ENCODE measurements around the gene CCDC107.
A peak's percentile ranks its signal among the peaks of the same experiment; 100 is the strongest.

CCDC107 gene

GRCh38 chr9:35673132-35674024, 15.3 kb downstream of the CCDC107 start, which contains the start of gene CA9:
TSS of gene CA9 (plus strand) at chr9:35673928. CDS start at chr9:35673960, 32 bp downstream.
- DNase-seq (ENCODE audit: low read depth in 2 of 2): no peak
- TF ChIP-seq CTCF (IDR thresholded peaks at IDR 0.05; ENCODE audit: low read depth, low read length): no peak
- no peak within 1 kb of the TSS for H3K4me3 ChIP-seq (replicated peaks in 1 of 2; ENCODE audit: low read depth in 2 of 2, low read length in 2 of 2)

GRCh38 chr9:35674025-35674361, 15.9 kb downstream of the CCDC107 start:
- no peak for TF ChIP-seq CTCF (IDR thresholded peaks at IDR 0.05; ENCODE audit: low read depth, low read length)
- DNase-seq (ENCODE audit: low read depth in 2 of 2): no peak
- no peak overlapping the region for H3K4me3 ChIP-seq (replicated peaks in 1 of 2; ENCODE audit: low read depth in 2 of 2, low read length in 2 of 2)

GRCh38 chr9:35675204-35675603, 17.1 kb downstream of the CCDC107 start:
- no peak overlapping the region for H3K4me3 ChIP-seq (replicated peaks in 1 of 2; ENCODE audit: low read depth in 2 of 2, low read length in 2 of 2)
- no peak for TF ChIP-seq CTCF (IDR thresholded peaks at IDR 0.05; ENCODE audit: low read depth, low read length)
- no peak for DNase-seq (ENCODE audit: low read depth in 2 of 2)

GRCh38 chr9:35675732-35676392, 17.8 kb downstream of the CCDC107 start:
- DNase-seq (ENCODE audit: low read depth in 2 of 2): no peak
- H3K4me3 ChIP-seq (replicated peaks in 1 of 2; ENCODE audit: low read depth in 2 of 2, low read length in 2 of 2): peak overlapping the region; percentile 48 to 49
- TF ChIP-seq CTCF (IDR thresholded peaks at IDR 0.05; ENCODE audit: low read depth, low read length): no peak

GRCh38 chr9:35679091-35679490, 21.0 kb downstream of the CCDC107 start:
- H3K4me3 ChIP-seq (replicated peaks in 1 of 2; ENCODE audit: low read depth in 2 of 2, low read length in 2 of 2): no peak overlapping the region
- no peak for TF ChIP-seq CTCF (IDR thresholded peaks at IDR 0.05; ENCODE audit: low read depth, low read length)
- no peak for DNase-seq (ENCODE audit: low read depth in 2 of 2)

- DNase-seq (ENCODE audit: low read depth in 2 of 2): no peak
- TF ChIP-seq CTCF (IDR thresholded peaks at IDR 0.05; ENCODE audit: low read depth, low read length): no peak
- no peak overlapping the region for H3K4me3 ChIP-seq (replicated peaks in 1 of 2; ENCODE audit: low read depth in 2 of 2, low read length in 2 of 2)
Observed at GRCh38 chr9:35679766-35680330, 21.8 kb downstream of the CCDC107 start.

Measured in cardiac fibroblast (primary cell).